ENCODE measurements around the gene MNT.

GRCh38 chr17:2387086-2388019 is 13.5 kb downstream of the MNT start:
- TF ChIP-seq CTCF (IDR thresholded peaks at IDR 0.05; ENCODE audit: low read depth, low read length) (no peak), EZH2phosphoT487 (IDR thresholded peaks at IDR 0.05; ENCODE audit: low read depth) (no peak)
